Urothelium cell line (cell line): ENCODE results near the gene CD81.

Experiments
- DNase-seq: peaks from one replicate; pipeline ENCODE4 v3.0.0; 2011; ENCODE audit warnings: low spot score, mixed read lengths
- FAIRE-seq: peaks from 2 replicates; lab custom pipeline; 2011; peaks lifted over from hg19 to GRCh38; lab: Jason Lieb, UNC

CD81 gene

GRCh38 chr11:2417856-2418692 lies 41.0 kb downstream of the CD81 start:
- DNase-seq (no peak), FAIRE-seq (no peak)

DNA sequence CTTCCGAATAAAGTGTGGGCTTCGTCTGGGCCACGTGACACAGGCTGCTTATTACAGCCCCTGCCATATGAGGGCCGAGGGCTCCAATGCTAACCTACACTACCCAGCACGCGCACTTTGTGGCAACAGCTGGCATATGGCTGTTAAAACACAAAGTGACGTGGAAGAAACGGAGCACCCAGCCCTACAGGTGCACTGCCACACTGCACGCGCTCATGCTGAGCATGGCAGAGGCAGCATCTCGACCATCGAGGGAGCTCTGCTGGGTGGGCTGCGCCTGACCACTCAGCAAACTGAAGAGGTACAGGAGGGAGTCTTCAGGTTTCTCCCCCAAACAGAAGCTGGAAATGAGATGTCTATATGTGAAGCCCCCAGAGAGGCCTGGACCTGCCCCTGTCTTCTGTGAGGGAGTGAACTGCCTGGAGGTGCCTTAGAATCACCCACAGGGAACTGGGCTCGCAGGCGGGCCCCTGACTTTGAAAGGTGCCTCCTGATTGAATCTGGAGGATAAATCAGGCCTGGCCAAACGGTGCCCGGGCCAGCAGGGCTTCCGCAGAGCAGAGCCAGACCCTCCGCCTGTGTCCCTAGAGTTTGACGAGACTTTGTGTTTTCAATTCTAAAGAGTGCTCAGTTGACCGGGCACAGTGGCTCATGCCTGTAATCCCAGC lies 41.7 kb downstream of the CD81 start:
- no peak for FAIRE-seq
- no peak for DNase-seq

- no peak for FAIRE-seq
- DNase-seq = peak; percentile 71
These were observed 42.8 kb downstream of the CD81 start for GRCh38 chr11:2419638-2420501.

- DNase-seq = peak; percentile 82
- FAIRE-seq = no peak
These were observed 43.6 kb downstream of the CD81 start for GRCh38 chr11:2420502-2421225.

GRCh38 chr11:2421226-2421994 lies 44.3 kb downstream of the CD81 start:
- DNase-seq = no peak
- FAIRE-seq = no peak

DNA sequence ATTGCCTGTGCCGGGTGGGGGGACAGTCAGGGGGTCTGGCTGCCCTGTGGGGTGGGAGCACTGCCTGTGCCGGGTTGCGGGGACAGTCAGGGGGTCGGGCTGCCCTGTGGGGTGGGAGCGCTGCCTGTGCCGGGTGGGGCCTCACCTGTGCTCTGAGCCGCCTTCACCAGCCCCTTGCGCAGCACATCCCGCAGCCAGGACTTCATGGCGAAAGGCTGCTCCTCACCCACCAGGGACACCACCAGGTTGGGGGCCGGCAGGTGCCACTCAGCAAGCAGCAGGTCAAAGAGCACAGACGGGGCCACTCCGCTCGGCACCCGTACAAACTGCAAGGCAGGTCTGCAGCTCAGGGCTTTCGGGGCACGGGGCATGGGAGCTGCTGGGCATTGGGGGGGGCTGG lies 44.9 kb downstream of the CD81 start:
- FAIRE-seq = no peak
- DNase-seq = no peak

DNA sequence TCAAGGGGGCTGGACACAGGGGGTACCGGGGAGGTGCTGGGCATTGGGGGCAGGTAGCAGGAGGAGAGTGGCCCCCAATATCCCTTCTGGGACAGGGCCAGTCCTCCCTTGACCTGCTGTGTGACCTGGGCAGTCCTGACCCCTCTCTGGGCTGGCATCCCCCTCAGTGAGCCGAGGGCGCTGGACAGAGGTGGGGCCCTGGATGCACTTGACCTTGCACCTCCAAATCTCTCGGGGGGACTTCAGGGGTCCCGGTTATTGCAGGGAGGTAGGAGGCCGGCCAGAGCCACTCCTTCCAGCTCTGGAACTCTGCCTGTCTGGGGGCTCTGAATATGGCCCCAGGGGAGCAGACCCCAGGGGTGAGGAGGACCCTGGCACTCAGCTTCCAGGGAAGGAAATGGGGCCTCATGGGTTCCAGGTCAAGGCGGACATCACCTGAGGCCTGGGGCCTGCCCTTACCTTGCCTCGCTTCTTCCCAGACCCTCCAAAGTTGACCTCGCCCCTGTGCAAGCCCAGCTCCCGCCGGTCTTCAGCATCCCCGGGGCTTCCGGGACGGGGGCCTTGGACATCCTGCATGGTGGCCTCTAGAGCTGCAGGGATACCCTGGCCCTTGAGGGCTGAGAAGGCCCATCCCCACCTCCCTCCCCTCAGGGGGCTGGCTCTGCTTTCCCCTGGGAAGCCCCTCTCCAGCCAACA lies 45.5 kb downstream of the CD81 start:
- FAIRE-seq = no peak
- no peak for DNase-seq

DNA sequence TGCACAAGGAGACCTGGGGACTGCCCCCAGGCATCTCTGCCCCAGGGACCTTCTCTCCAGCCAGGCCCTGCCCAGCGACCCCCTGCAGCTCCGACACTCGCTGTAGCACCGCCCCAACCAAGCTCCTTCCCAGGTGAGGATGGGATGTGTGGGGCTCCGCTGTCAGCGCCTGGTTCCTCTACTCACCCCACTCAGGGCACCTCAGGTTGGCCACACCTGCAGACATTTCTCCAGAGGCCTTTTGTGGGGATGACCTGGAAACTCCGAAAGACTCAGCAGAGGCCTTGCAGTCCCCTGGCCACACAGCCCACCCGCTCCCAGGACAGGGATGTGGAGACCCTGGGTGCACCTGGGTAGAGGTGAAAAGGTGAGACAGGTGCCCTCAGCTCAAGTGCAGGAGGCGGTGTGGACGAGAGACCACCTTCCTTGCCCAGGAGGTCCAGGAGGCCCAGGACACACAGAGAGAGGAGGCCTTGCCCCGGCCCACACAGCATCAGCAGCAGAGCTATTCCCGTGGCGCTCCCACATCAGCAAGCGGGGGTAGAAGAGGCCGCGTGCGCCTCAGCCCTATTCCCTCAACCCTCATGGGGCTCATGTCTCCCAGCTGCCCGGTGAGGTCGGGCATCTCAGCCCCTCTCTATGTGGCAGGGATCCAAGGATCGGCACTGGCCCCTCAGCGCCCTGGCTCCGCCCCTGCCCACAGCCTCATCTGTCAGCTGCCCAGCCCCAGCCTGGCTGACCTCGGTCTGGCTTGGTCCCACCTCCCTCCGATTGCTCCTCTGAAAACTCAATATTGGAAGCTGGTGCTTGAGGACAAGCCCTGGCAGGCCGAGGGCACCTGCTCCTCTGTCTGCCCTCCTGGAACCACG lies 46.3 kb downstream of the CD81 start:
- no peak for FAIRE-seq

DNA sequence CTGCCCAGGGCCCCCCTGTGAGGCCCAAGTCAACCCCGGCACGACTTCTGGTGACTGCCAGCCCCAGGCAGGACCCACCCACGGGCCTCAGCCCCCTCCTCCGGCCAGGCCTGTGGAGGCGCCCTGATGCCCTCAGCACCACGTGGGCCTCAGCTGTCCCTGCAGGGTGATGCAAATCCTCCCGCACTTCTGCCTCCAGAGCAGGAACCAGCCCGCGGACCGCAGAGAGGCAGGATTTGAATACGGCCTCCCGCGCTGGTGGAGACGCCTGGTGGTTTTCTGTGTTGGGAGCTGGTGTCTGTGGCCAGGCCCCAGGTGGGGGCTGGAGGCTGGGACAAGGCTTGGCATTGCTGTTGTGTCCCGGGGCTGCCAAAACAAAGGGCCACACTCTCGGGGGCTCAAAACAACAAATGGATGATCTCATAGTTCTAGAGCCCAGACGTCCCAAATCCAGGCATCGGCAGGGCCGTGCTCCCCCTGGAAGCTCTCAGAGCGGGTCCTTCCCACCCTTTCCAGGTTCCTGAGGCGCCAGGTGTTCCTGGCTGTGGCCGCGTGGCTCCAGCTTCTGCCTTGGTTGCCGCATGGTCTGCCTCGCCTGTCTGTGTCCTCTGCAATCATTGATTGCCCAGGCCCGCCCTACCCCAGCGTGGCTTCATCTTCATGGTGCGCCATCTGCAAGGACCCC lies 47.8 kb downstream of the CD81 start:
- FAIRE-seq = no peak
- DNase-seq = no peak

More for the DNA sequence above, 46.3 kb downstream of the CD81 start:
- DNase-seq = no peak

GRCh38 chr11:2425506-2425905 lies 48.4 kb downstream of the CD81 start:
- FAIRE-seq (no peak), DNase-seq (no peak)

DNA sequence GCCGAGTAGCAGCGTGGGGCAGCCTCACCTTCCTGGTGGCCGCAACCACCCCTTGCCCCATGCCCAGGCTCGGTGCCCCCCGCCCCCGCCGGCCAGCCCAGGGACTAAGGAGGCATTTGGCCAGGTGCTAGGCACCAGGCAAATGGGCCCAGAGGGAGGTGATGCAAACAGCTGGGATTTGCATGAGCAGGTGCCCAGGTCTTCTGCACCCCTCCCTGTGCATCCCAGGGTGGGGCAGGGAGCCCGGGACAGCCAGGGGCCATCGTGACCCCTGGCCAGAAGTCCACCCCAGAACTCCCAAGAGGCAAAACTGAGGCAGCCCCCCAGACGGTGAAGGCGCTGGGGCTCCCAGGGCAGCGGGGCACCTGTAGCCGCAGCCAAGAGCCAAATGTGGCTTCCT lies 49.1 kb downstream of the CD81 start:
- FAIRE-seq (no peak), DNase-seq (no peak)

GRCh38 chr11:2426826-2427521 lies 49.9 kb downstream of the CD81 start:
- DNase-seq (no peak), FAIRE-seq (no peak)

DNA sequence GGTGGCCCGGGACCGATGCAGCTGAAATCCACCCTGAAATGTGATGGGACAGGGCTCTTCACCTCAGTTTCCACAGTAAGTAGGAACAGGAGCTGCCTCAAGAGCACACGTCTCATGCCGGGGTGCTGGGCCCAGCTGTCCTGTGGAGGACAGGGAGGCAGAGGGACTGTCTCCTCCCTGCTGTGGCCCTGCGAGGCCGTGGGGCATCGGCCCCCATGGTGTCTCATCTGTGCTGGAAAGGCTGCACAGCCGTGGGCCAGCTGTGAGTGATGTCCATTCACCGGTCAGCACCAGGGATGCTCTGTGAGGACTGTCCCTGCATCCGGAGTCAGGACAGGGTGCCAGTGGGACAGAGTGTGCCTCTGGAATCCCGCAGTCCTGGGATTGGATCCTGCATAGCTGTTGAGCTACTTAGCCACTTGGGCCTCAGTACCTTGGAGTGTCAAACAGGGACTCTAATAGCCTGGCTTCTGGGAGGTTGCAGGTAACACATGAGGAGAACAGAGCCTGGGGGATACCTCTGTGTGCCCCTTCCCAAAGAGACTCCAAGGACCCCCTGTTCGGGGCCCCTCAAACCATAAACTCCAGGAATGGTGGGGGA lies 50.7 kb downstream of the CD81 start:
- FAIRE-seq = no peak

GRCh38 chr11:2428322-2428795 lies 51.2 kb downstream of the CD81 start:
- FAIRE-seq (peak; percentile 27), DNase-seq (peak; percentile 52)

More for the DNA sequence above, 50.7 kb downstream of the CD81 start:
- no peak for DNase-seq

DNA sequence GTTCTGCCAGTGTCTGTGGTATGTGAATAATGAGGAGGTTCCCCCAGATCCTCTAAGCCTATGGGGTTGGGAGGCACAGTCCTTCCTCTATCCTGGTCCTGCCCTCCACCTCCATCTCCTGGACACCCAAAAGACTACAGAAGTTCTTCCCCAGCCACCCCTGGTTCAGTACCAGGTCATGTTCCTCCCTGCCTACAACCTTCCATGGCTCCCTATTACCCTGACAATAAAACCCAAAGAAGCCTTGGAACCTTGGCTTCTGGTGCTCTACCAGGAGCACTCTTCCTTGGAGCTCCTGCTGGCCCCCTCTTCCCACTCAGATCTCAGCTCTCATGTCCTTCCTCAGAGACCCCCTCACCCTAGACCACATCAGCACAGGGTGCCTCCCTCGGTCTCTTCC lies 54.3 kb downstream of the CD81 start:
- FAIRE-seq (no peak), DNase-seq (no peak)

DNA sequence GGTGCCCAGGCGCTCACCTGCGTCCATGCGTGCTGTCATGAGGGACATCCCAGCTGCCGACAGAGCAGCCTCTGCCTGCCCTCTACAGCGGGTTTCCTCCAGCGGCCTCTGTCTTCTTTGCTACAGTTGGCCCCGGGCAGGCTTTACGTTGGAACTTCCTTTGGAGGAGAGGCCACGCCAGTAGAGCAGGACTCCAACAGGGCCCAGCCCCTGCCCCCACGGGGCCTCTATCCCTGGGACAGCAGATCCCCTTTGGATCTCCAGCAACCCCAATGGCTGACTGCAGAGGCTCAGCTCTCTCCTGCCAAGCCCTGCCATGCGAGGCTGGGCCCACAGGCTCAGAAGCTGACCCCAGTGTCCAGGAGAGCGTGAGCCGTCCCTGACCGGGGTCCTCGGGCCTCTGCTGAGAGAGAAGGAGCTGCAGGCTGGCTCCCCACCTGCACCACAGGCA lies 55.1 kb downstream of the CD81 start:
- no peak for FAIRE-seq
- no peak for DNase-seq

GRCh38 chr11:2432628-2433071 lies 55.5 kb downstream of the CD81 start:
- no peak for FAIRE-seq
- no peak for DNase-seq
